HepG2 (cell line): Measurements from ENCODE around the gene MTCH1. TPM values are rescaled to one million over a fixed set of nuclear protein-coding genes. Genes with fewer than 3 reads are reported as not detected.

ENCODE experiments used
- CCDC6 ChIP-seq: sonication (generic); formaldehyde crosslinking; IDR thresholded peaks from 2 replicates; pipeline ENCODE4 v1.8.1; 2022; ENCODE audit warnings: mild to moderate bottlenecking, missing genetic modification reagents, moderate library complexity
- ELF3 ChIP-seq: IDR thresholded peaks from 2 replicates; pipeline ENCODE4 v1.6.1; 2016; ENCODE audit warnings: missing genetic modification reagents, missing compliant biosample characterization
- FOSL2 ChIP-seq: sonication (generic); formaldehyde crosslinking; IDR thresholded peaks from 2 replicates; pipeline ENCODE4 v1.4.0; 2020; ENCODE audit warnings: missing genetic modification reagents
- GATAD1 ChIP-seq: IDR thresholded peaks from 2 replicates; pipeline ENCODE4 v1.6.1; 2016; ENCODE audit warnings: missing genetic modification reagents, missing compliant biosample characterization
- HDAC2 ChIP-seq: sonication (generic); formaldehyde crosslinking; IDR thresholded peaks from 2 replicates; pipeline ENCODE4 v1.4.0; 2020; ENCODE audit warnings: missing genetic modification reagents
- KDM5A ChIP-seq: fragments of 200-600 bp; sonication (generic); IDR thresholded peaks from 2 replicates; pipeline ENCODE4 v1.7.0; 2018; ENCODE audit warnings: antibody characterized with exemption, mild to moderate bottlenecking, low read length, borderline replicate concordance
- MAFG ChIP-seq: sonication (generic); formaldehyde crosslinking; IDR thresholded peaks from 2 replicates; pipeline ENCODE4 v1.5.1; 2020; ENCODE audit warnings: mild to moderate bottlenecking, missing genetic modification reagents
- MBNL3 ChIP-seq: fragments of 250-450 bp; sonication (Bioruptor Pico); conservative IDR thresholded peaks from 2 replicates; pipeline ENCODE4 v1.8.0; 2022; ENCODE audit warnings: mild to moderate bottlenecking, inconsistent platforms
- MEIS1 ChIP-seq: sonication (generic); formaldehyde crosslinking; IDR thresholded peaks from 2 replicates; pipeline ENCODE4 v1.9.0; 2021; ENCODE audit warnings: mild to moderate bottlenecking, missing genetic modification reagents, moderate library complexity, borderline replicate concordance
- MIER3 ChIP-seq: IDR thresholded peaks from 2 replicates; pipeline ENCODE4 v1.6.1; 2016; ENCODE audit warnings: missing compliant biosample characterization, borderline replicate concordance
- NKX3-1 ChIP-seq: sonication (generic); formaldehyde crosslinking; IDR thresholded peaks from 2 replicates; pipeline ENCODE4 v1.5.0; 2020; ENCODE audit warnings: missing genetic modification reagents
- PHF5A ChIP-seq: IDR thresholded peaks from one replicate; pipeline ENCODE4 v1.6.1; 2018; ENCODE audit warnings: low read depth, missing genetic modification reagents; ENCODE audit not compliant: unreplicated experiment
- RFXAP ChIP-seq: sonication (generic); formaldehyde crosslinking; IDR thresholded peaks from 2 replicates; pipeline ENCODE4 v1.4.0; 2020; ENCODE audit warnings: missing genetic modification reagents, borderline replicate concordance
- SMC3 ChIP-seq: IDR thresholded peaks from 2 replicates; pipeline ENCODE4 v1.6.1; 2011; ENCODE audit warnings: low read length, improper control_type of control experiment
- TMF1 ChIP-seq: sonication (generic); formaldehyde crosslinking; IDR thresholded peaks from 2 replicates; pipeline ENCODE4 v1.8.1; 2022; ENCODE audit warnings: low read depth, missing genetic modification reagents
- ZNF550 ChIP-seq: sonication (generic); formaldehyde crosslinking; IDR thresholded peaks from 2 replicates; pipeline ENCODE4 v1.4.0; 2020; ENCODE audit warnings: mild to moderate bottlenecking, missing genetic modification reagents, borderline replicate concordance
- ZNF562 ChIP-seq: sonication (generic); formaldehyde crosslinking; IDR thresholded peaks from 2 replicates; pipeline ENCODE4 v1.8.0; 2022; ENCODE audit warnings: missing genetic modification reagents, borderline replicate concordance
- polyA plus RNA-seq, 8 experiments: library from polyadenylated mRNA; depleted of rRNA in 3 of 8; stranded (reverse) in 7 of 8; unstranded in 1 of 8; fragments of >200 nt; fragmentation: Illumina TruSeq in 4 of 8; extraction: Trizol in 4 of 8; gene quantifications; 2 replicates each; pipeline versions ENCODE4 v1.2.1 to v1.2.3, GENCODE V29; 2011 to 2016; ENCODE audit warnings: low read depth in 4 of 8, missing spikeins in 1 of 8, mixed read lengths in 1 of 8; ENCODE audit not compliant: insufficient read depth in 1 of 8
- total RNA-seq, 5 experiments: library from RNA; depleted of rRNA; stranded (reverse); fragments of >200 nt; fragmentation: Illumina TruSeq; extraction: Trizol; gene quantifications; 2 replicates each; pipeline ENCODE4 v1.2.3, GENCODE V29; 2016; ENCODE audit warnings: low read depth in 1 of 5
- TF ChIP-seq, protein P1 (sequence below), 2 experiments: fragments of 450-650 bp in 1 of 2; sonication (generic) in 1 of 2; formaldehyde crosslinking; IDR thresholded peaks; 2 replicates each; pipeline versions ENCODE4 v1.5.0 to v1.8.0; 2020 to 2022; ENCODE audit warnings: mild to moderate bottlenecking in 1 of 2, missing genetic modification reagents in 1 of 2
- TF ChIP-seq, protein P2 (sequence below): fragments of 450-650 bp; IDR thresholded peaks from 2 replicates; pipeline ENCODE4 v1.6.1; 2017
- TF ChIP-seq, protein P3 (sequence below): IDR thresholded peaks from 2 replicates; pipeline ENCODE4 v1.6.1; 2016; ENCODE audit warnings: mild to moderate bottlenecking
- TF ChIP-seq, protein P4 (sequence below): IDR thresholded peaks from 2 replicates; pipeline ENCODE4 v1.6.1; 2018; ENCODE audit warnings: missing genetic modification reagents
- TF ChIP-seq, protein P5 (sequence below): sonication (generic); formaldehyde crosslinking; IDR thresholded peaks from 2 replicates; pipeline ENCODE4 v1.4.0; 2020; ENCODE audit warnings: missing genetic modification reagents

The MTCH1 gene
- total and polyA plus RNA-seq, 2 of the 13 experiments (the other 11 are each of a cell fraction or from before 2014, with no cell fraction given) = 86.2 to 144 TPM

DNA sequence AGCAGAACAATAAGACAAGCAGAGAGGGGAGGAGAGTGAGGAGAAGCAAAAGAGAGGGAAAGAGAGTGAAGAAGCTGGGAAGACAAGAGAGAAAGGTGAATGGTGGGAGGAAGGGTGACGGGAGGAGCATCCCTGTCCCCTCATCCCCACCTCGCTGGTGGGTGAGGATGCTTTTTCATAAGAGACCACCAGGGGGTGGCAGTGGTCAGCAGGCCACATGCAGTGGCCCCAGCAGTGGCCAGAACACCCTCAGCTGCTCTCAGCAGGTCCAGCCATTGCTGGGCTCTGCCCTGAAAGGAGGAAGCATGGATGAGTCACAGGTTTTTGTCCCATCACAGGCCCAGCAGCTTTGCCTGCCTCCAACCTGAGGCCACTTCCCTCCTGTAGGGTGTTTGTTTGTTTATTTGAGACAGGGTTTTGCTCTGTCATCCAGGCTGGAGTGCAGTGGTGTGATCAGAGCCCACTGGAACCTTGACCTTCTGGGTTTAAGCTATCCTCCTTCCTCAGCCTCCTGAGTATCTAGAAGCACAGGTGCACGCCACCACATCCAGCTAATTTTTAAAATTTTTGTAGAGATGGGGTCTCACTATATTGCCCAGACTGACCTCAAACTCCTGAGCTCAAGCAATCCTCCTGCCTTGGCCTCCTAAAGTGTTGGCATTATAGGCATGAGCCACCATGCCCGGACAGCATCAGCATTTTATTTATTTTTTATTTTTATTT, 43.4 kb upstream of the MTCH1 start (continued):
- TF ChIP-seq ZNF550 (CRISPR knock-in tag) (no peak), FOSL2 (peak; percentile 98), MIER3 (CRISPR knock-in tag) (peak; percentile 72), HDAC2 (CRISPR knock-in tag) (peak; percentile 50; the same call in 1 of the 2 replicates), MBNL3 (no peak), MAFG (CRISPR knock-in tag) (no peak), MEIS1 (CRISPR knock-in tag) (no peak), KDM5A (no peak), SMC3 (peak; percentile 95), CCDC6 (no peak), RFXAP (CRISPR knock-in tag) (no peak; the same call in 1 of the 2 replicates), NKX3-1 (CRISPR knock-in tag) (no peak), ZNF562 (CRISPR knock-in tag) (no peak), GATAD1 (CRISPR knock-in tag) (peak; percentile 51; the same call in 1 of the 2 replicates), TMF1 (CRISPR knock-in tag) (no peak), PHF5A (CRISPR knock-in tag) (peak; percentile 77), ELF3 (CRISPR knock-in tag) (peak; percentile 93)
- TF ChIP-seq, protein P1, sequence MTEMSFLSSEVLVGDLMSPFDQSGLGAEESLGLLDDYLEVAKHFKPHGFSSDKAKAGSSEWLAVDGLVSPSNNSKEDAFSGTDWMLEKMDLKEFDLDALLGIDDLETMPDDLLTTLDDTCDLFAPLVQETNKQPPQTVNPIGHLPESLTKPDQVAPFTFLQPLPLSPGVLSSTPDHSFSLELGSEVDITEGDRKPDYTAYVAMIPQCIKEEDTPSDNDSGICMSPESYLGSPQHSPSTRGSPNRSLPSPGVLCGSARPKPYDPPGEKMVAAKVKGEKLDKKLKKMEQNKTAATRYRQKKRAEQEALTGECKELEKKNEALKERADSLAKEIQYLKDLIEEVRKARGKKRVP (CRISPR knock-in tag; IDR thresholded peaks at IDR 0.05) = no peak
- TF ChIP-seq, protein P2, sequence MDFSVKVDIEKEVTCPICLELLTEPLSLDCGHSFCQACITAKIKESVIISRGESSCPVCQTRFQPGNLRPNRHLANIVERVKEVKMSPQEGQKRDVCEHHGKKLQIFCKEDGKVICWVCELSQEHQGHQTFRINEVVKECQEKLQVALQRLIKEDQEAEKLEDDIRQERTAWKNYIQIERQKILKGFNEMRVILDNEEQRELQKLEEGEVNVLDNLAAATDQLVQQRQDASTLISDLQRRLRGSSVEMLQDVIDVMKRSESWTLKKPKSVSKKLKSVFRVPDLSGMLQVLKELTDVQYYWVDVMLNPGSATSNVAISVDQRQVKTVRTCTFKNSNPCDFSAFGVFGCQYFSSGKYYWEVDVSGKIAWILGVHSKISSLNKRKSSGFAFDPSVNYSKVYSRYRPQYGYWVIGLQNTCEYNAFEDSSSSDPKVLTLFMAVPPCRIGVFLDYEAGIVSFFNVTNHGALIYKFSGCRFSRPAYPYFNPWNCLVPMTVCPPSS = no peak
- TF ChIP-seq, protein P3, sequence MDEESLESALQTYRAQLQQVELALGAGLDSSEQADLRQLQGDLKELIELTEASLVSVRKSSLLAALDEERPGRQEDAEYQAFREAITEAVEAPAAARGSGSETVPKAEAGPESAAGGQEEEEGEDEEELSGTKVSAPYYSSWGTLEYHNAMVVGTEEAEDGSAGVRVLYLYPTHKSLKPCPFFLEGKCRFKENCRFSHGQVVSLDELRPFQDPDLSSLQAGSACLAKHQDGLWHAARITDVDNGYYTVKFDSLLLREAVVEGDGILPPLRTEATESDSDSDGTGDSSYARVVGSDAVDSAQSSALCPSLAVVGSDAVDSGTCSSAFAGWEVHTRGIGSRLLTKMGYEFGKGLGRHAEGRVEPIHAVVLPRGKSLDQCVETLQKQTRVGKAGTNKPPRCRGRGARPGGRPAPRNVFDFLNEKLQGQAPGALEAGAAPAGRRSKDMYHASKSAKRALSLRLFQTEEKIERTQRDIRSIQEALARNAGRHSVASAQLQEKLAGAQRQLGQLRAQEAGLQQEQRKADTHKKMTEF (CRISPR knock-in tag) = peak; percentile 79
- TF ChIP-seq, protein P4, sequence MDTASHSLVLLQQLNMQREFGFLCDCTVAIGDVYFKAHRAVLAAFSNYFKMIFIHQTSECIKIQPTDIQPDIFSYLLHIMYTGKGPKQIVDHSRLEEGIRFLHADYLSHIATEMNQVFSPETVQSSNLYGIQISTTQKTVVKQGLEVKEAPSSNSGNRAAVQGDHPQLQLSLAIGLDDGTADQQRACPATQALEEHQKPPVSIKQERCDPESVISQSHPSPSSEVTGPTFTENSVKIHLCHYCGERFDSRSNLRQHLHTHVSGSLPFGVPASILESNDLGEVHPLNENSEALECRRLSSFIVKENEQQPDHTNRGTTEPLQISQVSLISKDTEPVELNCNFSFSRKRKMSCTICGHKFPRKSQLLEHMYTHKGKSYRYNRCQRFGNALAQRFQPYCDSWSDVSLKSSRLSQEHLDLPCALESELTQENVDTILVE = peak; percentile 57; the same call in 1 of the 2 replicates
- TF ChIP-seq, protein P5, sequence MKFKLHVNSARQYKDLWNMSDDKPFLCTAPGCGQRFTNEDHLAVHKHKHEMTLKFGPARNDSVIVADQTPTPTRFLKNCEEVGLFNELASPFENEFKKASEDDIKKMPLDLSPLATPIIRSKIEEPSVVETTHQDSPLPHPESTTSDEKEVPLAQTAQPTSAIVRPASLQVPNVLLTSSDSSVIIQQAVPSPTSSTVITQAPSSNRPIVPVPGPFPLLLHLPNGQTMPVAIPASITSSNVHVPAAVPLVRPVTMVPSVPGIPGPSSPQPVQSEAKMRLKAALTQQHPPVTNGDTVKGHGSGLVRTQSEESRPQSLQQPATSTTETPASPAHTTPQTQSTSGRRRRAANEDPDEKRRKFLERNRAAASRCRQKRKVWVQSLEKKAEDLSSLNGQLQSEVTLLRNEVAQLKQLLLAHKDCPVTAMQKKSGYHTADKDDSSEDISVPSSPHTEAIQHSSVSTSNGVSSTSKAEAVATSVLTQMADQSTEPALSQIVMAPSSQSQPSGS (CRISPR knock-in tag) = peak; percentile 43; the same call in 1 of the 2 replicates
